HG03103 (cell line): ENCODE data around the gene CPN2.

Experiments
- ATAC-seq: cut with Tn5 transposase; IDR thresholded peaks from one replicate; pipeline ENCODE4 v1.9.1; 2021; ENCODE audit warnings: low read depth; ENCODE audit not compliant: unreplicated experiment

Gene CPN2

DNA sequence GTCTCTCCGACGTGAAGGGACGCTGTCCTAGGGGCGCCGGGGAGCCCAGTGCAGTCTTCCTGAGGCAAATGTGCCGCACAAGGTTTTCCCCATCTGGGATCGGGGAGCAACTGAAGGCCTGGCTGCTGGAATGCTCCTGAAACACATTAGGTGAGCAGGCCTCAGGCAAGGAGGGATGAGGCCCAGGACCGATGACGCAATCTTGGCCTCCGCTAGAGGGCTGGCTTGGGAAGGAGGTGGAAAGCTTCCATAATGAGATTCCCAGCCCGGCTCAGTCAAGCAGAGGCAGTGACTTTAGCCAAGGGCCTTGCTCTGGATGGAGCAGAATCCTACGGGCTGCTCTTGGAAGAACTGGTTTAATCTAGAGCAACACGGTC, 50.8 kb downstream of the CPN2 start:
- ATAC-seq: no peak

- no peak for ATAC-seq
Observed at GRCh38 chr3:194298331-194299227, 52.5 kb downstream of the CPN2 start.

GRCh38 chr3:194296454-194297263, 54.5 kb downstream of the CPN2 start:
- ATAC-seq: no peak

GRCh38 chr3:194294895-194295214, 56.3 kb downstream of the CPN2 start:
- ATAC-seq: no peak

GRCh38 chr3:194294199-194294894, 56.8 kb downstream of the CPN2 start:
- ATAC-seq: no peak

- ATAC-seq: no peak
Observed at GRCh38 chr3:194293546-194294198, 57.5 kb downstream of the CPN2 start.

DNA sequence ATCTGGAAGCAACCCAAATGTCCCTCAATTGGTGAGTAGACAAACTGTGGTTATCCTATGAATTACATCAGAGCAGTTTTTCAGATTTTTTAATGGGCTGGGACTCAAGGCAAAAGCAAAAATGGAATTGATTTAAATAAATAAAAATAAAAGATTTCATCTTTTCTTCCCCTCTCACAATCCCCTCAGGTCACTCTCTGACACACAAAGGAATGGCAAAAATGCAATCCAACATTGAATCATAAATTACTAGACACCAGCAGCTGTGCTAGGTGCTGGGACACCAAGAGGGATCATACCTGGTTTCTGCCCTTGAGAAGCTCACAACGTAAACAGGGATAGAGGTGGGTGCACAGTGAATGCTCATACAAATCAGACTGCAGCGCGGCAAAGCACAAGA, 58.8 kb downstream of the CPN2 start:
- no peak for ATAC-seq
